Kidney capillary endothelial cell (primary cell): ENCODE results near the gene PRPF19.

ENCODE experiments used
- DNase-seq: peaks from one replicate; pipeline ENCODE4 v3.0.0-alpha.2; 2018; ENCODE audit warnings: low spot score

PRPF19 gene

GRCh38 chr11:60937811-60938210 is 31.4 kb upstream of the PRPF19 start:
- no peak for DNase-seq

GRCh38 chr11:60937144-60937527 is 30.8 kb upstream of the PRPF19 start:
- DNase-seq, result peak; percentile 56

- DNase-seq, result no peak
These were observed 30.2 kb upstream of the PRPF19 start for GRCh38 chr11:60936467-60937143.

- DNase-seq, result no peak
These were observed 29.5 kb upstream of the PRPF19 start for GRCh38 chr11:60935676-60936442.

- DNase-seq, result no peak
These were observed 28.6 kb upstream of the PRPF19 start for GRCh38 chr11:60934790-60935605.

- DNase-seq, result no peak
These were observed 27.9 kb upstream of the PRPF19 start for GRCh38 chr11:60934124-60934789.

GRCh38 chr11:60933416-60934123 is 27.2 kb upstream of the PRPF19 start:
- no peak for DNase-seq

GRCh38 chr11:60932605-60933356 is 26.4 kb upstream of the PRPF19 start:
- no peak for DNase-seq

- DNase-seq, result no peak
These were observed 25.5 kb upstream of the PRPF19 start for GRCh38 chr11:60931917-60932316.

GRCh38 chr11:60930394-60930793 is 24.0 kb upstream of the PRPF19 start:
- DNase-seq, result no peak

- DNase-seq, result no peak
These were observed 23.4 kb upstream of the PRPF19 start for GRCh38 chr11:60929764-60930163.

- no peak for DNase-seq
These were observed 22.2 kb upstream of the PRPF19 start for GRCh38 chr11:60928563-60929001.

- DNase-seq, result no peak
These were observed 21.2 kb upstream of the PRPF19 start for GRCh38 chr11:60927600-60927999.

- no peak for DNase-seq
These were observed 20.7 kb upstream of the PRPF19 start for GRCh38 chr11:60927061-60927592.

GRCh38 chr11:60926500-60926899 is 20.1 kb upstream of the PRPF19 start:
- no peak for DNase-seq

GRCh38 chr11:60925868-60926267 is 19.5 kb upstream of the PRPF19 start:
- DNase-seq, result no peak

- no peak for DNase-seq
These were observed 18.8 kb upstream of the PRPF19 start for GRCh38 chr11:60924906-60925853.

- peak; percentile 56 for DNase-seq
These were observed 17.9 kb upstream of the PRPF19 start, which contains the start of gene TMEM132A for GRCh38 chr11:60924110-60924905. TMEM132A (plus strand) TSS chr11:60924460; CDS start chr11:60924634, 174 bp downstream.

- DNase-seq, result no peak
These were observed 17.4 kb upstream of the PRPF19 start for GRCh38 chr11:60923800-60924109.
